ENCODE data around the gene USP8. TPM values are rescaled to one million over a fixed set of nuclear protein-coding genes. Genes with fewer than 3 reads are reported as not detected.
A peak's percentile ranks its signal among the peaks of the same experiment; 100 is the strongest.
"Not testable (repeated sequence)": the region's sequence is repeated elsewhere in the genome, so short reads cannot be mapped to it uniquely, and the experiment has no call there.

The USP8 gene
- 77.9 TPM for total RNA-seq

GRCh38 chr15:50424066-50424890 is at the start of gene USP8:
USP8 (plus strand) TSS chr15:50424405; CDS start chr15:50439074, 14,669 bp downstream.
- intact Hi-C loops (cut with DNase I): no loop called here
- peak; percentile 99 for ATAC-seq
- peak; percentile 98 for DNase-seq (ENCODE audit: low spot score)

GRCh38 chr15:50377867-50378751 is 46.1 kb upstream of the USP8 start:
- ATAC-seq: no peak
- no peak for DNase-seq (ENCODE audit: low spot score)
- intact Hi-C loops (cut with DNase I): no loop called here

- no peak for DNase-seq (ENCODE audit: low spot score)
- intact Hi-C loops (cut with DNase I): no loop called here
- no peak for ATAC-seq
Measured at GRCh38 chr15:50378776-50379175, 45.4 kb upstream of the USP8 start.

- ATAC-seq; intact Hi-C loops (cut with DNase I); DNase-seq (ENCODE audit: low spot score): not testable (repeated sequence)
Measured at GRCh38 chr15:50379413-50379812, 44.8 kb upstream of the USP8 start.

GRCh38 chr15:50380089-50380488 is 44.1 kb upstream of the USP8 start:
- intact Hi-C loops (cut with DNase I): no loop called here

GRCh38 chr15:50381438-50381837 is 42.8 kb upstream of the USP8 start:
- DNase-seq (ENCODE audit: low spot score) (no peak), ATAC-seq (no peak)
- intact Hi-C loops (cut with DNase I): no loop called here

More at GRCh38 chr15:50380089-50380488, 44.1 kb upstream of the USP8 start:
- DNase-seq (ENCODE audit: low spot score) (no peak), ATAC-seq (no peak)

GRCh38 chr15:50382408-50382807 is 41.8 kb upstream of the USP8 start:
- intact Hi-C loops (cut with DNase I); ATAC-seq; DNase-seq (ENCODE audit: low spot score): not testable (repeated sequence)

- ATAC-seq (peak; percentile 59), DNase-seq (ENCODE audit: low spot score) (no peak)
- intact Hi-C loops (cut with DNase I): no loop called here
Measured at GRCh38 chr15:50390554-50391264, 33.5 kb upstream of the USP8 start.

GRCh38 chr15:50391561-50391960 is 32.6 kb upstream of the USP8 start:
- intact Hi-C loops (cut with DNase I); ATAC-seq; DNase-seq (ENCODE audit: low spot score): not testable (repeated sequence)

- no peak for DNase-seq (ENCODE audit: low spot score)
- no peak for ATAC-seq
- intact Hi-C loops (cut with DNase I): no loop called here
Measured at GRCh38 chr15:50411870-50412269, 12.3 kb upstream of the USP8 start.

GRCh38 chr15:50414624-50415023 is 9.6 kb upstream of the USP8 start:
- intact Hi-C loops (cut with DNase I): no loop called here
- no peak for ATAC-seq
- DNase-seq (ENCODE audit: low spot score): no peak

- intact Hi-C loops (cut with DNase I): no loop called here
- DNase-seq (ENCODE audit: low spot score) (no peak), ATAC-seq (no peak)
Measured at GRCh38 chr15:50415752-50416404, 8.3 kb upstream of the USP8 start.

GRCh38 chr15:50416890-50417289 is 7.3 kb upstream of the USP8 start:
- intact Hi-C loops (cut with DNase I): no loop called here
- ATAC-seq: no peak
- DNase-seq (ENCODE audit: low spot score): no peak

GRCh38 chr15:50418041-50418583 is 6.1 kb upstream of the USP8 start:
- ATAC-seq: no peak
- DNase-seq (ENCODE audit: low spot score): no peak
- intact Hi-C loops (cut with DNase I): no loop called here

- ATAC-seq: no peak
- DNase-seq (ENCODE audit: low spot score): no peak
- intact Hi-C loops (cut with DNase I): no loop called here
Measured at GRCh38 chr15:50425219-50425618, 1.0 kb downstream of the USP8 start.

GRCh38 chr15:50425678-50426246 is 1.6 kb downstream of the USP8 start:
- intact Hi-C loops (cut with DNase I); ATAC-seq: not testable (repeated sequence)

GRCh38 chr15:50426428-50426827 is 2.2 kb downstream of the USP8 start:
- intact Hi-C loops (cut with DNase I): no loop called here
- no peak for ATAC-seq

More at GRCh38 chr15:50425678-50426246, 1.6 kb downstream of the USP8 start:
- not testable (repeated sequence) for DNase-seq (ENCODE audit: low spot score)

GRCh38 chr15:50431204-50431603 is 7.0 kb downstream of the USP8 start:
- ATAC-seq (no peak), DNase-seq (ENCODE audit: low spot score) (no peak)
- intact Hi-C loops (cut with DNase I): no loop called here

More at GRCh38 chr15:50426428-50426827, 2.2 kb downstream of the USP8 start:
- DNase-seq (ENCODE audit: low spot score): no peak
